ENCODE data around the gene ADM2.
"Not testable (repeated sequence)": the region's sequence is repeated elsewhere in the genome, so short reads cannot be mapped to it uniquely, and the experiment has no call there.

The ADM2 gene

DNA sequence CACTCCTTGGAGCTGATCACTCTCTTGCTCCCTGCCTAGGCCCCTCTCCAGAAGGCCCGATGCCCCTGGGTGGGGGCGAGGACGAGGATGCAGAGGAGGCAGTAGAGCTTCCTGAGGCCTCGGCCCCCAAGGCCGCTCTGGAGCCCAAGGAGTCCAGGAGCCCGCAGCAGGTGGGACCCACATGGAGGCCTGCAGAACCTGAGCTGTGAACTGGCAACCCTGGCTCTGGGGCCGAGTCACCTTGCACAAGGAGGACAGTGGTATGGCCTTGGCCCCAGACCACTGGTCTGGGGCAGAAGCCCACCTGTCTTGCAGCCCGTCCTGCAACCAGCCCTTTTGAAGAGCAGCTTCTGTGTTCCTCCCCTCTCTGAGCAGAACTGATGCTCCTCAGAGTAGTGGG is 37.8 kb downstream of the ADM2 start:
- Histone ChIP-seq H3K9me2 (replicated peaks; ENCODE audit: insufficient read depth, low read length) (no peaks in the 10 kb centered on the region), H3K4me3 (ENCODE audit: low read length) (no peak overlapping the region), H3K4me1 (ENCODE audit: low read length) (peaks cover 10% of the 10 kb centered on the region), H3K36me3 (replicated peaks; ENCODE audit: insufficient read depth, low read length) (0 out of 2 replicates have a peak, but pooled peaks cover 3% of the 10 kb centered on the region), H3K9ac (ENCODE audit: low read length) (no peak overlapping the region), H3F3A (ENCODE audit: insufficient read depth, low read length) (peaks cover 3% of the 10 kb centered on the region; the same call in 1 of the 2 replicates), H2AFZ (ENCODE audit: low read length) (no peak overlapping the region), H3K79me2 (ENCODE audit: low read length) (peaks cover 63% of the 10 kb centered on the region), H3K4me2 (ENCODE audit: low read depth, low read length) (no peak overlapping the region), H3K9me3 (replicated peaks; ENCODE audit: insufficient read depth, low read length) (no peaks in the 10 kb centered on the region), H3K27ac (ENCODE audit: low read length) (no peak overlapping the region), H4K20me1 (ENCODE audit: insufficient read depth, low read length) (peaks cover 6% of the 10 kb centered on the region; the same call in 1 of the 2 replicates), H3K27me3 (replicated peaks; ENCODE audit: insufficient read depth, low read length) (no peaks in the 10 kb centered on the region)
- no peak for DNase-seq
- TF ChIP-seq, protein P1, sequence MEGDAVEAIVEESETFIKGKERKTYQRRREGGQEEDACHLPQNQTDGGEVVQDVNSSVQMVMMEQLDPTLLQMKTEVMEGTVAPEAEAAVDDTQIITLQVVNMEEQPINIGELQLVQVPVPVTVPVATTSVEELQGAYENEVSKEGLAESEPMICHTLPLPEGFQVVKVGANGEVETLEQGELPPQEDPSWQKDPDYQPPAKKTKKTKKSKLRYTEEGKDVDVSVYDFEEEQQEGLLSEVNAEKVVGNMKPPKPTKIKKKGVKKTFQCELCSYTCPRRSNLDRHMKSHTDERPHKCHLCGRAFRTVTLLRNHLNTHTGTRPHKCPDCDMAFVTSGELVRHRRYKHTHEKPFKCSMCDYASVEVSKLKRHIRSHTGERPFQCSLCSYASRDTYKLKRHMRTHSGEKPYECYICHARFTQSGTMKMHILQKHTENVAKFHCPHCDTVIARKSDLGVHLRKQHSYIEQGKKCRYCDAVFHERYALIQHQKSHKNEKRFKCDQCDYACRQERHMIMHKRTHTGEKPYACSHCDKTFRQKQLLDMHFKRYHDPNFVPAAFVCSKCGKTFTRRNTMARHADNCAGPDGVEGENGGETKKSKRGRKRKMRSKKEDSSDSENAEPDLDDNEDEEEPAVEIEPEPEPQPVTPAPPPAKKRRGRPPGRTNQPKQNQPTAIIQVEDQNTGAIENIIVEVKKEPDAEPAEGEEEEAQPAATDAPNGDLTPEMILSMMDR (IDR thresholded peaks at IDR 0.05; ENCODE audit: low read length), result no peak
- no peak for TF ChIP-seq EZH2phosphoT487 (IDR thresholded peaks at IDR 0.05; ENCODE audit: low read length)
- TF ChIP-seq EZH2 (optimal IDR thresholded peaks at IDR 0.05; ENCODE audit: low read depth, low read length), result no peak

DNA sequence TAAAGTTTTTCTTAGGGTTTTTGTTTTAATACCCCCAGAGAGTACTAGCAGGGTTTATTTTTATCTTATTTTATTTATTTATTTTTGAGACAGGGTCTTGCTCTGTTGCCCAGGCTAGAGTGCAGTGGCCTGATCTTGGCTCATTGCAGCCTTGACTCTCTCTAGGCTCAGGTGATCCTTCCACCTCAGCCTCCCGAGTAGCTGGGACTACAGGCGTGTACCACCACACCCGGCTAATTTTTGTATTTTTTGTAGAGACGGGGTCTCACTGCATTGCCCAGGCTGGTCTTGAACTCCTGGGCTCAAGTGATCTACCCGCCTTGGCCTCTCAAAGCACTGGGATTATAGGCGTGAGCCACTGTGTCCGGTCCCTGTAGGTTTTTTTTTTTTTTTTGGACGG is 38.8 kb downstream of the ADM2 start:
- H3K4me2 ChIP-seq (ENCODE audit: low read depth, low read length); H4K20me1 ChIP-seq (ENCODE audit: insufficient read depth, low read length); H3K27me3 ChIP-seq (replicated peaks; ENCODE audit: insufficient read depth, low read length); H3K9me3 ChIP-seq (replicated peaks; ENCODE audit: insufficient read depth, low read length); H3K27ac ChIP-seq (ENCODE audit: low read length); H3K9ac ChIP-seq (ENCODE audit: low read length); H2AFZ ChIP-seq (ENCODE audit: low read length); DNase-seq; H3K9me2 ChIP-seq (replicated peaks; ENCODE audit: insufficient read depth, low read length); H3K4me3 ChIP-seq (ENCODE audit: low read length); H3K36me3 ChIP-seq (replicated peaks; ENCODE audit: insufficient read depth, low read length): not testable (repeated sequence)
- peaks cover 10% of the 10 kb centered on the region; the same call in 1 of the 2 replicates for H3F3A ChIP-seq (ENCODE audit: insufficient read depth, low read length)
- H3K79me2 ChIP-seq (ENCODE audit: low read length), result peaks cover 63% of the 10 kb centered on the region
- peaks cover 14% of the 10 kb centered on the region for H3K4me1 ChIP-seq (ENCODE audit: low read length)

DNA sequence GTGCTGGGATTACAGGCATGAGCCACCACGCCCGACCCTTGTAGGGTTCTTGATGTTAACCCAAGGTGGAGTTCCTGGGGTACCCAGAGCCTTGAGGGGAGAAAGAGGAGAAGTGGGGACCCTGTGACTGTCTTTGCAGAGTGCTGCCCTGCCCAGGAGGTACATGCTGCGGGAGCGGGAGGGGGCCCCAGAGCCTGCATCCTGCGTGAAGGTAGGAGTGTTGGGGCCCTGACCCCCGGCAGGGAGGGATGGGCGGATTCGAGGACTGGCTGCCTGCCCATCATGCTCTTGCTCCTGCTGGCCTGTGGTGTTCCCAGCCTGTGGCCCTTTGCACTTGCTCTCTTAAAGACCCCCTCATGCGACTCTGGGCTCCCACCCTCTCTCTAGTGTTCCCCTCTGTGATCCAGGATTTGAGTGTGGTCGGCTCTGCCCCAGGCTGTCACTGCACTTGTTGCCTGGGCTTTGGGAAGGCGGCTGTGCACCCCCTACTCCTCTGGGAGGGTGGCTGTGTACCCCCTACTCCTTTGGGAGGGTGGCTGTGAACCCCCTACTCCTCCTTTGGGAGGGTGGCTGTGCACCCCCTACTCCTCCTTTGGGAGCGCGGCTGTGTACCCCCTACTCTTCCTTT is 39.6 kb downstream of the ADM2 start:
- no peak overlapping the region for H3K27ac ChIP-seq (ENCODE audit: low read length)
- H3F3A ChIP-seq (ENCODE audit: insufficient read depth, low read length), result peaks cover 11% of the 10 kb centered on the region; the same call in 1 of the 2 replicates
- peaks cover 14% of the 10 kb centered on the region for H3K4me1 ChIP-seq (ENCODE audit: low read length)
- H3K4me3 ChIP-seq (ENCODE audit: low read length), result no peak overlapping the region
- H4K20me1 ChIP-seq (ENCODE audit: insufficient read depth, low read length), result no peaks in the 10 kb centered on the region
- no peak overlapping the region for H3K9ac ChIP-seq (ENCODE audit: low read length)
- H3K4me2 ChIP-seq (ENCODE audit: low read depth, low read length), result no peak overlapping the region
- H3K9me2 ChIP-seq (replicated peaks; ENCODE audit: insufficient read depth, low read length), result no peaks in the 10 kb centered on the region
- no peaks in the 10 kb centered on the region for H3K9me3 ChIP-seq (replicated peaks; ENCODE audit: insufficient read depth, low read length)
- no peak for DNase-seq
- H3K27me3 ChIP-seq (replicated peaks; ENCODE audit: insufficient read depth, low read length), result no peaks in the 10 kb centered on the region
- H2AFZ ChIP-seq (ENCODE audit: low read length), result no peak overlapping the region
- H3K36me3 ChIP-seq (replicated peaks; ENCODE audit: insufficient read depth, low read length), result 0 out of 2 replicates have a peak, but pooled peaks cover 3% of the 10 kb centered on the region
- TF ChIP-seq, protein P1 (IDR thresholded peaks at IDR 0.05; ENCODE audit: low read length), result no peak
- TF ChIP-seq EZH2phosphoT487 (IDR thresholded peaks at IDR 0.05; ENCODE audit: low read length) (no peak), EZH2 (optimal IDR thresholded peaks at IDR 0.05; ENCODE audit: low read depth, low read length) (no peak)
- H3K79me2 ChIP-seq (ENCODE audit: low read length), result peaks cover 58% of the 10 kb centered on the region

DNA sequence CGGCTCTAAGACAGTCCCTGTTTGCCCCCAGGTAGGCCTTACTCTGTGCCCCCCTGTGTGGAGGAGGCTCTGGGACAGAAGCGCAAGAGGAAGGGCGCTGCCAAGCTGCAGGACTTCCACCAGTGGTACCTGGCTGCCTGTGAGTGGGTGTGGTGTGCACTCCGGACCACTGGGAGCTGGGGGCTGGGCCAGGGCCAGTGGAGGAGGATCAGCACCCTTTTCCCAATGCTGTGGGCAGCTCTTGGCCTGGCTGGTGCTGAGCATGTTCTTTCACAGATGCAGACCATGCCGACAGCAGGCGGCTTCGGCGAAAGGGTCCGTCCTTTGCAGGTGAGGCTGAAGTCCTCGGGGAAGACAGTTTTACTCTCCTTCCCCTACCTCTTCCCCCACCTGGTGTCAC is 40.4 kb downstream of the ADM2 start:
- Histone ChIP-seq H4K20me1 (ENCODE audit: insufficient read depth, low read length) (no peaks in the 10 kb centered on the region), H3K4me2 (ENCODE audit: low read depth, low read length) (no peak overlapping the region), H3K9me2 (replicated peaks; ENCODE audit: insufficient read depth, low read length) (no peaks in the 10 kb centered on the region), H3K9me3 (replicated peaks; ENCODE audit: insufficient read depth, low read length) (no peaks in the 10 kb centered on the region), H3K9ac (ENCODE audit: low read length) (no peak overlapping the region), H2AFZ (ENCODE audit: low read length) (no peak overlapping the region), H3F3A (ENCODE audit: insufficient read depth, low read length) (peaks cover 11% of the 10 kb centered on the region; the same call in 1 of the 2 replicates), H3K27me3 (replicated peaks; ENCODE audit: insufficient read depth, low read length) (no peaks in the 10 kb centered on the region), H3K27ac (ENCODE audit: low read length) (no peak overlapping the region), H3K4me3 (ENCODE audit: low read length) (no peak overlapping the region), H3K36me3 (replicated peaks; ENCODE audit: insufficient read depth, low read length) (0 out of 2 replicates have a peak, but pooled peaks cover 1% of the 10 kb centered on the region), H3K4me1 (ENCODE audit: low read length) (peaks cover 17% of the 10 kb centered on the region), H3K79me2 (ENCODE audit: low read length) (peaks cover 54% of the 10 kb centered on the region)
- TF ChIP-seq EZH2 (optimal IDR thresholded peaks at IDR 0.05; ENCODE audit: low read depth, low read length) (no peak), EZH2phosphoT487 (IDR thresholded peaks at IDR 0.05; ENCODE audit: low read length) (no peak)
- TF ChIP-seq, protein P1 (IDR thresholded peaks at IDR 0.05; ENCODE audit: low read length), result no peak
- no peak for DNase-seq
